ENCODE data around the gene UGT1A9. TPM values are rescaled to one million over a fixed set of nuclear protein-coding genes. Genes with fewer than 3 reads are reported as not detected.

The UGT1A9 gene
- total and polyA plus RNA-seq, 2 of the 4 experiments (the other 2 are of a cell fraction) = not detected

DNA sequence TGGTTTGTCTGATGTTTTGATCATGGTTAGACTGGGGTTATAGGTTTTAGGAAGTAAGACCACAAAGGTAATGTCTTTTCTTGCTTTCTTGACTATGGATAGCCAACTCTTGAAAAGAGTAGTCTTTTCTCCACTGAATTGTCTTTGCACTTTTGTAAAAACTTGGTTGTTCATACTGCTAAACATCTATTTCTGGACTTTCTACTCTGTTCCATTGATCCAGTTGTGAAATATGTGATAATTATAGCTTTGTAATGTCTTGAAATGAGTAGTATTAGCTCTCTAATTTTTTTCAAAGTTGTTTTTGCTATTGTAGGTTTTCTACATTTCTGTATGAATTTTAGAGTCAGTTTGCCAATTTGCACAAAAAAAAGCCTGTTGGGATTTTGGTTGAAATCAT, 13.1 kb upstream of the UGT1A9 start:
- intact Hi-C loops (cut with micrococcal nuclease) (no loop called here), dilution Hi-C loops (cut with HindIII; ENCODE audit: low sequenced_read_pairs, unreplicated experiment) (no loop called here), in situ Hi-C loops (cut with MboI; ENCODE audit: low sequenced_read_pairs) (no loop called here)
- no peak overlapping the region for H3K14ac ChIP-seq (replicated peaks; ENCODE audit: low read depth, low read length)
- ATAC-seq (ENCODE audit: low read depth) (no peak), DNase-seq (no peak)
- no TSS peak for BruUV-seq (replicated peaks)
- no peak overlapping the region for H3K27ac ChIP-seq (ENCODE audit: insufficient read depth, low read length)
- H4K20me1 ChIP-seq (ENCODE audit: insufficient read depth, low read length) = no peaks in the 10 kb centered on the region
- H2AK5ac ChIP-seq (ENCODE audit: low read depth, low read length) = no peak overlapping the region
- no peaks in the 10 kb centered on the region for H3K36me3 ChIP-seq (ENCODE audit: control insufficient read depth, insufficient read depth, low read length)
- no peak overlapping the region for H3K4me2 ChIP-seq (ENCODE audit: low read depth, low read length)
- no peak overlapping the region for H3K18ac ChIP-seq (ENCODE audit: low read depth, low read length)
- no peaks in the 10 kb centered on the region for H3K79me1 ChIP-seq (ENCODE audit: low read depth in 1 of 2, low read length in 2 of 2)
- ChIA-PET POLR2A (ENCODE audit: unreplicated experiment) (no interaction called here), CTCF (no interaction called here)
- H3K56ac ChIP-seq (ENCODE audit: extremely low read depth, insufficient read depth, low read length) = no peak overlapping the region
- H2BK15ac ChIP-seq (ENCODE audit: low read depth, low read length) = no peak overlapping the region
- no peak overlapping the region for H2AK9ac ChIP-seq (replicated peaks; ENCODE audit: low read depth, low read length, poor library complexity)
- no peak overlapping the region for H3K4ac ChIP-seq (ENCODE audit: low read depth, low read length)
- no peaks in the 10 kb centered on the region for H3K9me1 ChIP-seq (ENCODE audit: insufficient read depth, low read length)
- H2AFZ ChIP-seq (replicated peaks; ENCODE audit: low read length, poor library complexity) = no peak overlapping the region
- no peak overlapping the region for H3K9ac ChIP-seq (ENCODE audit: low read depth, low read length)
- H3K9me3 ChIP-seq (ENCODE audit: control insufficient read depth, insufficient read depth, low read length) = no peaks in the 10 kb centered on the region
- H4K8ac ChIP-seq (ENCODE audit: low read depth in 2 of 2, low read length in 2 of 2) = no peak overlapping the region
- no peak overlapping the region for H2BK120ac ChIP-seq (ENCODE audit: low read depth, low read length)
- no peak overlapping the region for H4K5ac ChIP-seq (ENCODE audit: low read depth, low read length)
- no peak overlapping the region for H2BK20ac ChIP-seq (ENCODE audit: low read depth, low read length)
- H4K91ac ChIP-seq (ENCODE audit: insufficient read depth, low read depth, low read length) = no peak overlapping the region
- H3K4me3 ChIP-seq (ENCODE audit: insufficient read depth, low read depth, low read length) = no peak overlapping the region
- TF ChIP-seq, protein P1, sequence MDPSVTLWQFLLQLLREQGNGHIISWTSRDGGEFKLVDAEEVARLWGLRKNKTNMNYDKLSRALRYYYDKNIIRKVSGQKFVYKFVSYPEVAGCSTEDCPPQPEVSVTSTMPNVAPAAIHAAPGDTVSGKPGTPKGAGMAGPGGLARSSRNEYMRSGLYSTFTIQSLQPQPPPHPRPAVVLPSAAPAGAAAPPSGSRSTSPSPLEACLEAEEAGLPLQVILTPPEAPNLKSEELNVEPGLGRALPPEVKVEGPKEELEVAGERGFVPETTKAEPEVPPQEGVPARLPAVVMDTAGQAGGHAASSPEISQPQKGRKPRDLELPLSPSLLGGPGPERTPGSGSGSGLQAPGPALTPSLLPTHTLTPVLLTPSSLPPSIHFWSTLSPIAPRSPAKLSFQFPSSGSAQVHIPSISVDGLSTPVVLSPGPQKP (IDR thresholded peaks at IDR 0.05; ENCODE audit: borderline replicate concordance, low read depth, low read length) = no peak
- no peak for TF ChIP-seq MXI1 (IDR thresholded peaks at IDR 0.05; ENCODE audit: borderline replicate concordance, low read depth, low read length)
- no peak for TF ChIP-seq SMC3 (IDR thresholded peaks at IDR 0.05; ENCODE audit: low read depth, low read length)
- TF ChIP-seq MAZ (IDR thresholded peaks at IDR 0.05; ENCODE audit: borderline replicate concordance, low read depth, low read length) = no peak
- TF ChIP-seq RCOR1 (IDR thresholded peaks at IDR 0.05; ENCODE audit: insufficient replicate concordance, low read length) = no peak
- TF ChIP-seq CHD1 (IDR thresholded peaks at IDR 0.05; ENCODE audit: low read depth, low read length) = no peak
- no peak for TF ChIP-seq POLR2A (IDR thresholded peaks at IDR 0.05; ENCODE audit: low read depth, low read length)
- no peak overlapping the region for H2BK5ac ChIP-seq (ENCODE audit: low read depth, low read length, poor library complexity, severe bottlenecking)
- no peaks in the 10 kb centered on the region; the same call in 1 of the 2 replicates for H3K27me3 ChIP-seq (ENCODE audit: control insufficient read depth, insufficient read depth, low read length)
- no peaks in the 10 kb centered on the region for H3K4me1 ChIP-seq (ENCODE audit: control insufficient read depth, insufficient read depth, low read length)
- no peak overlapping the region for H3K23ac ChIP-seq (ENCODE audit: low read depth, low read length)
